GM19372 (cell line): ENCODE measurements around the gene DDAH1.
A peak's percentile ranks its signal among the peaks of the same experiment; 100 is the strongest.

Source experiments
- ATAC-seq: cut with Tn5 transposase; IDR thresholded peaks from one replicate; pipeline ENCODE4 v1.9.1; 2021; ENCODE audit warnings: mild to moderate bottlenecking, low read depth, moderate library complexity; ENCODE audit not compliant: unreplicated experiment

Gene DDAH1

DNA sequence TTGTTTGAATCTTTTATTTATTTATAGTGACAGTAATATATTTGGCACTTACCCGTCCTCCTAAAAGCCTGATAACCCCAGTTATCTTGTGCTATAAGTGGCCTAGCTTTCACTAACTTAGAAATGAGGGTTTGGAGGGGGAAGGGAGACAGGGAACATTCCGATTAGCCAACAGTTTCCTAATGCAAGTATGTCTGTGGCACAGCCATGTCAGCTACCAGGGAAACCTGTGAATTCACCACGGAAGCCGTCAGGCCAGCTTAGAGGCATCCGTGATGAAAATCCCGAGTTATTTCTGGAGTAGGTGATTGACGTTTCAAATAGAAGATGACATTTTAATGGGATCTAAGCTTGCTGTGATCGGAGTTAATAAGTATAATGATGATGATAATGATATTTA lies 149.2 kb downstream of the DDAH1 start:
- no peak for ATAC-seq

DNA sequence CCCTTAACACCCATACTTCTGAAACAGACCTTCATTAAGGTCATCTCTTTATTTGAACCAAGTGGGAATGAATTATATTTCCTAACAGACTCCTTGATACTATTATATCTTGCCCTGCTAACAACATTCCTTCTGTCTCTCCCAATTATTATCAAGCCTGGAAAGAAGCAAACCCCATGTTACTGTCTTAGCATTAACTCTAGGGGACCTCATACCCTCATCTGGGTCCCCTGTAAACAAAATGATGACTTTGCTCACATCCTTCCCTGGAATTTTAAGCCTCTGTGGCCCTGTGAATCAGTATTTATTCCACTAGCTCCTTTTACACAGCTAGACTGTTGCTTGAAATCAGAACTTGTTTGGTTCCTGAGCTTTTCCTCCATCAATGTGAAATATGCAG lies 150.2 kb downstream of the DDAH1 start:
- no peak for ATAC-seq

DNA sequence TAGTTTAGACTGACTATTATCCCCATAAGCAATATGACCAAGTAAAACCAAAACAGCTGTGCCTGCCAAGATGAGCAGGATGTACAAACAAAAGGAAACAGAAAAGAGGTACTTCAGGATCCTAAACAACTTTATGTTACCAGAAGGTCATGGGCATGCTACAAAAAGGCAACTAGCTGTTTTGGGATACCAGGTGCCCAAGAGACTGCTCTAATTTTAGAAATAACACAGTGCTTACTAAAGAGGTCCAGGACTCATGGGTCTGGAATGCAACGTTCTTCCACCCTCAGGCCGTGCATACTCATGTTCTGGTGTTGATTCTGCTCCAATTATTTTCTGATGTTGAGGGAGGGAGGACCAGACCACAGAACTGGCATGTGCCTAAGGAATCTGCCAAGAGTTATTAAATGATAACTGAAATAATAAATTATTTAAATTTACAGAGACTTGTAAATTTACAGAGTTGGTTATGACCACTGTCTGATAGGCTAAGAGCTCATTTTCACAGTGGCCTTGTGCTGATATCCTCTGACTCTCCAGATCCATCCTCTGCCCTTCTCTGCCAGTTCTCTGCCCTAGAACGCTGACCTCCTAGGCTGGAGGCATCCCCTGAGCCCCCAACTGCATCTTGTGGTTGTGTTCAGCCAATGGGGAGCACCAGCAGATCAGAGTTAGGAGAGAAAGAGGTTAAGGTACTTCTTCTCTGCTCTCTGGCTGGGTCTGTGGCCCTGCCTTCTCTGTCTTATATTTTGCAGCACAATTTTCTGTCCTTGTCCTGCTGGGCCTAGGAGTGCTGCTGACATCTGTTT lies 150.9 kb downstream of the DDAH1 start:
- no peak for ATAC-seq

DNA sequence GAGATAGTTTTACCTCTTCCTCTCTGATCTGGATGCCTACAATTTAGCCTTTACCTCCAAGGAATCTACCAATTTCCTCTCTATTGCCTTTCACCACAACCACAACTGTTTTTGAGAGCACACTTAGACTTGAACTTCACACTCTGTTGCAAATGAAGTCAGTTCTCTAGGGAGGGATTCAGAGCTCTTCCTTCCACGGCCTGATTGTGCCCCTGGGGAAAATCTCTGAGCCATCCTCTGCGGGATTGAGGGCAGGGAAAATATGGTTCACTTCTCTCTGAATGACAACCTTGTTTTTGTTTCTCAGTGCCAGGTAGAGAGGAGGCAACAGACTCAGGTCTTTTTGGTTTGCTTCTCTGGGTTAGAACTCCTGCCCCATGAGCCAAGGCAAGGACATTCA lies 153.1 kb downstream of the DDAH1 start:
- no peak for ATAC-seq

DNA sequence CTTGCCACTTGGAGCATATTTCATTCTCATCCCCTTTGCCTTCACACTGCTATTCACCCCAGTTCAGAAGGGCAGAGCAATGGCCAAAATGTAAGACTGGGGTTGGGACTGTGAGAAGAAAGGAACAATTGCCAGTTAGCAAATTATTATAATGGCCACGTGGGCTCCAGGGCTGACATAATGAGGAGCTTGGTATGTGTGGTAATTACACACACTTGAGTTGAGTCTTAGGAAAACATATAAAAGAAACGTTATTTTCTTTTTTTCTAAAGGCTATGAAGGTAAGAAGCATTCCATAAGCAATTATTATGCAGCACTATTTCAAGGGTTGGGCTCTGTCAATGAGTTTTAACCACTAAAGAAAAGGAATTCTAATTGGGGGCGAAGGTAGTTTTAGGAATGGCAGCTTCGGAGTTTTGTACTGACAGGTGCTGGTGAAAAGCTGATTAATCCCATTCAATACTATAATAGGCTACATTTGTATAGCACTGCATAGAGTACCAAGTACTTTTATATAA lies 156.1 kb downstream of the DDAH1 start:
- ATAC-seq = no peak

DNA sequence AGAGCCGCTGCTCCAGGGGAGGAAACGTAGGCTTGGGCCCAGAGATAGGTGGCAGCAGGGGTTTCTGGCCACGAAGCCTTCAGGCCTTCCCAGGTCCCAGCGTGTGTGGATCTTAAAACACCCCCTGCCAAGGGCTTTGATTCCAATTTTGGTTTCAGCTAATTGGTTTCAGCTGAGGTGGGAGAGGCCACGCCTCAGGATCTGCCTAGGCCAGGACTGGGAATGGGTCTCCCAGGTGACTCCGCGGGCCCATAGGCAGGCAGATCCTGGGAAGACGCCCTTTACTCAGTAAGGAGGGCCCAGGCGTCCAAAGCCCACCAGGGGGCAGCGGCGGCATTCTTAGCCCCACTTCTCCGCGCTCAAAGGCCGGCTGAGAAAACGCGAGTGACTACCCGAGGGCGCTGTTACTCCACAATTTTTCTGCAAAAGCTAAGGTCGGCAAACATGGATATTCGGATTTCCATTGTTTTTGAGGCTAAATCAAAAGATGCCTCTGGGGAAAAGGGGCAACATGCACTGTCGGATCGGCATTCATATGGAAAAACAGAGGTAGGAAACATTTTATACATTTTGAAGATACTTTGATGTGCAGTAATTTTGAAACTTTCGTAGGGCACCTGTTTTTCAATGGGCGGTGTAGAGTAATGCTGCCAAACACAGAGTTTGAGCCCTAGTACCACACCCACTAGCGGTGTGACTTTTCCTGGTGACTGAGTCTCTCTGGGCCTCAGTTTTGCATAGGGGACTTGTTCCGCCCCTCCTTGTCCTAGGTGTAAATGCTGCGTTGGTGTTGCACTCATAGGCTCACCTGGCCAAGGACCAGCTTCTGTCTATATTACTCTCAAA lies 156.7 kb downstream of the DDAH1 start:
- ATAC-seq = no peak

DNA sequence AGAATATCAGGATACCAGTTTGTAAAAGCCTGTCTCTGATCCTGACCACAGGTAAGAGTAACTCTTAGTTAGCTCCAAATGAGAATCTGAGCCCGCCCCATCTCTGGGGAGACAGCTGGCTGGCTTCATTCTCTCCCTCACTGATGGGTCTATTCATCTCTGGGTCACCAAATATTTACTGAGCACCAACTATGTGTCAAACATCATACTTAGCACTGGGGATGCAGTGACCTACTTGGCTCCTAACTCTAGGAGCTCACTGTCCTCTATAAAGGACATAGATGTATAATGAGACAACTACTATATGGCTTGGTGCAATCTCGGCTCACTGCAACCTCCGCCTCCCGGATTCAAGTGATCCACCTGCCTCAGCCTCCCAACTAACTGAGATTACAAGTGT lies 158.7 kb downstream of the DDAH1 start:
- no peak for ATAC-seq

DNA sequence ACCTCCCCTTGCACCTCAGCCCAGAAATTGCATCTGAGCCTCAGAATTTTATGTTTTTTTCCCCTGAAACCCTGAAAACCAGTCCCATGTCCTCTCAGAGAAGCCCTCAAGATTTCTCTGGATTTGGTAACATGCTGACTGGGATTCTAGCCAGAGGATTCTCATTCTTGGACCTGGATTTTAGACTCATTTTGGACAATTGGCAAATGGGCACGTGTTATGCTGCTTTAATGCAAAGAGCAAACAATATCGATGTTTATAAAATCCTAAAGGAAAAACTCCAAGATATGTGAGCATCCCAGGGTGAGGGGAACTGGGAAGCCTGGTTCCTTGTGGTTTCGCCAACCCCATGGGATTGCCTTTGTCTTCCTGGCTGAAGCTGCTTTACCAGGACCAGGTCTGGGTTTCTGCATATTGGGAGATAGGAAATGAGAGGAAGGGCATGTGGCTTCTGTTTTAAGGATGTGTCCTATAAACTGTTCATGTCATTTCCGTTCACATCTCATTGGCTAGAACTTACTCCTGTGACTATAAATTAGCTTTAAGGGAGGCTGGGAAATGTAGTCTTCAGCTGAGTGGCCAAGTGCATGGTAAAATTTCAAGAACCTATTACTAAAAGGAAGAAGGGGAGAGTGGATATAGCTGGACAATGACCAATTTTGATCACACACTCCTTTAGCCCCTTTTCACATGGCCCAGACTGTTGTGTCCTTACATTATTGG lies 161.4 kb downstream of the DDAH1 start:
- no peak for ATAC-seq

DNA sequence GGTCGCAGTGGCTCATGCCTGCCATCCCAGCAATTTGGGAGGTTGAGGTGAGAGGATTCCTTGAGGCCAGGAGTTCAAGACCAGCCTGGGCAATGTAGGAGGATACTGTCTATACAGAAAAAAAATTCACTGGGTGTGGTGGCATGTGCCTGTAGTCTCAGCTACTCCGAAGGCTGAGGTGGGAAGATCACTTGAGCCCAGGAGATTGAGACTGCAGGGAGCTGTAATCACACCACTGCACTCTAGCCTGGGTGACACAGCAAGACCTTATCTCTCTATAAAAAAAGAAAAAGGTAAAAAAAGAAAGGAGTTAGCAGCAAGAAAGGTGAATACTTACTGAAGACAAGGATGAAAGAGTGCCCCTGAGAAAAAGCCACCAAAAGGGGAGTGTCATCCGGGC lies 164.8 kb downstream of the DDAH1 start:
- ATAC-seq = no peak

DNA sequence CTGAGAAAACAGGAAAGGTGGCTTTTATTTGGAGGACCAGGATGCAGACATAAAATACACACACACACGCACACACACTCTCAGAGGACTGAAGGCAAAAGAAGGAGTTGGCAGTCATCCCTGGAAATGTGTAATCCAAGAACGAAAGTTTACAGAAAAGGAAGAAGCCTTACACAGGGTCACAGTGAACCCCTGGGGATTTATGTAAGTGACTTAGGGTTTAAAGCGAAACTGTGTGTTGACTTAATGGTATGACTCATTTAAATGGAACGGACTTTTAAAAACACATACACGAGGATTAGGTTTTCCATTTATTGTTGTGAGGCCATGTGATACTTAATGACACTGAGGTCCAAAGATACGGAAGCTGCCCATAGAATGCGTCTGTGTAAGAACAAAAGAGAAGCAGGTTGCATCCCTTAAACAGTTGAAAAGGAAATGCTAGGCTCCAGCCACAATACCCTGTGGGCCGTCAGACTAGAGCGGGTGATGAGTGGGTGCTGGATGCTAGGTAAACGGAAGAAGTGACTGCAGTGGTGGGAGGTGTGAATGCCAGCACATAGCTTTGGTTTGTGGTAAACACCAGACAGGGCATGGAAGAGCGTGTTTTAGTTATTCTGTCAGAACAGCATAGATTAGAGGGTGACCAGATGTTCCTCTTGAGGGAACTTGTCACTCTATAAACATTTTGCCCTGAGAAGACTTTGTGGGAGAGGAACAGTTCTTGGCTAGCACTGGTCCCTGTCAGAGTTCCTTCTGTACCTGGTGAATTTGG lies 166.9 kb downstream of the DDAH1 start:
- ATAC-seq = peak; percentile 89

DNA sequence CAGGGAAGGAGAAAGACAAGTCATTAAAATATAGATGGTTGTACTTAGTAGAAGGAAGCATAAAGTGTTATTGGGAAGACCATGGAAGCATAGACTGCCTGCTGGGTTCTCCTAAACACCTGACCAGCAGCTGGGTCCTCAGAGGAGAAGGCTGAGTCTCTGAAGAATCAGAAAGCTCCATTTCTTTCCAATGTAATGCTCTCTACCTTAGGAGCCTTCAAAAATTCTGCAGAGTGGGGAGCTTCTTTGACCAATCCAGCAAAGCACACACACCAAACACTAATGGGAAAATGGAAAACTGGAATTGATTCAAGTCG lies 167.5 kb downstream of the DDAH1 start:
- ATAC-seq = no peak

DNA sequence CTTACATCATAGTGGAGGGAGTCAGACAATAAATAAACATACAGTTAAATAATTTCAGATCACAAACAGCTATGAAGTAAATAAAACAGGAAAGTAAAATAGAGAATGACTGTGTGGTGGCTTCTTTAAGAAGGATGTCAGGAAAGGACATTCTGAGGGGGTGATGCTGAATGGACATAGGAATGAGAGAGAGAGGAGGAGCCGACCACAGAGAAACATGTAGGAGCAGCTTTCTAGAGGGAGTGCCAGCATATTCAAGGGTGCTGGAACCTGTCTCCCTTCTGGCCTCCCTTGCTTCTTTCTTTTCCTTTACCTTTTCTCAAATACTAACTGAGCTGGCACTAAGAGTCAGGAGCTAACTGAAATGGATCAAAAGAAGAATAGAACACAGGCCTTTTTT lies 168.0 kb downstream of the DDAH1 start:
- ATAC-seq = no peak

DNA sequence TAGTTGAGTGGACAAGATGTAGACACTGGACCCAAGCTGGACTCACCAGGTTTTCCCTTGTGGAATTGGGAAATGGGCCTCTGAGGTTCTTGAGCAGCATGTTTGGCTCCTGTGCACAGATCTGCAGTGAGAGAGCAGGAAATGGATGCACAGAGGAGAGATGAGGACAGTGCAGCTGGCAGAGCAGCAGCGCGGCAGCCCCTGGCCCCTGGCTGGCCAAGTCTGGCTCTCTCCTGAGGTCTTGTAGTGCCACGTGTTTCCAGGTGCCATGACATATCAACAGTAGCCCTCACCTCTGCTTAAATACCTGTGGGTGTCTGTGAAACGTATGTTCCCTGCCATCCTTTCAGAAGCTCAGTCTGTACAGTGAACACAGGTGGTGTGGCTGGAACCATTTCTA lies 169.3 kb downstream of the DDAH1 start:
- no peak for ATAC-seq

DNA sequence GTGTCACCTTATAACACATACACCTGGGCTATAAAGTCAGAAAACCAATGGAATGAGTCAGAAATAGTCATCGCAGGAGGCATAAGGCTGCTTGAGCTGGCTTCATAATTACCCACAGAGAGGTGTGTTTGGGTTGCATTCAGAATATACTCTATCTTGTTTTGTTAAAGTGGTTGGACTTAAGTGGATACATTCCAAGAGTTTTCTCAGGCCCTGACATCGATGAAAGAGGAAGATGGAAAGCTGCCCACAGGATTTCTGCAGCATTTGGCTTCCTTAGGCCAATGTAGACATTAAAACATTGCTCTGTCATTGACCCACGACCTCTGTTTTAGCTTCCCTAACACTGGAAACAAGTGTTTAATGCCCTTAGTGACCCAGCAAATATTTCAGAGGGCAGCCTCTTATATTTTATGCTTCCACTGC lies 169.9 kb downstream of the DDAH1 start:
- ATAC-seq = no peak

DNA sequence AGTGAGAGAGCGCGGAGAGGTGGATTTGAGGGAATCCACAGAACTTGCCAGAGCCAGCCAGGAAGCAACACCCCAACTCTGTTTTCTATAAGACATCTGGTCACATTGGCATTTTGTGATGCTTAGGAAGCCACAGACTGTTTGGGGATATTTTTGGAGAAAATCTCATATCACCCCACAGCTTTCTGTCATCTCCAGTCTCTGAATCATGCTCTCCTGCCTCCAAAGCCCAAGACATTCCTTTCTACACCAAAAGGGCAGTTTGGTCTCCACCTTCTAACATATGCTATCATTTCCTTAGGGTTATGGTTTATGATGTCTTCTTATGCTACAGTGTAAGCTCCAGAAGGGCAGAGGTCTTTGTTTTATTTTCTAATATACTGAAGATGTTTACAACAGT lies 174.1 kb downstream of the DDAH1 start:
- ATAC-seq = no peak

DNA sequence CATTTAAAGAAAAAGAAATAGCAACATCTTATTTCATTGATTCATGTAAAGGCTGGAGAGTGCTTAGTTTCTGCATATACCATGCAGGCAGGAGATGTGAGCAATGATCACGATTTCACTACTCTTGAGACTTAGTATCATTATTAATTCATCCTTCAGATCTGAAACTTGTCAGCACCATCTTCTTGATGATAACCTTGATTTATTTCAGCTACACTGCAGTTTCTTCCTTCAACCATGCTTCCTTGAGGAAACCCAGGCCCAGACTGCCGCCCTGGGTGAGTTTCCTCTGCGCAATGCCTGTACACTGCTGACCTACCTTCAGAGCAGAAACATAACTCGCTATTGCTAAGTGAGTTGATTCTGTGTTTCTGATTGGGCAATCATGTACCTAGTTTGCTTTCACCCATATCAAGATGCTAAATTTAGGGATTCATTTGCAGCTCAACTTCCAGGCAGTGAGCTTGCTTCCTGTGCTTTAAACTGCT lies 175.1 kb downstream of the DDAH1 start:
- ATAC-seq = no peak

DNA sequence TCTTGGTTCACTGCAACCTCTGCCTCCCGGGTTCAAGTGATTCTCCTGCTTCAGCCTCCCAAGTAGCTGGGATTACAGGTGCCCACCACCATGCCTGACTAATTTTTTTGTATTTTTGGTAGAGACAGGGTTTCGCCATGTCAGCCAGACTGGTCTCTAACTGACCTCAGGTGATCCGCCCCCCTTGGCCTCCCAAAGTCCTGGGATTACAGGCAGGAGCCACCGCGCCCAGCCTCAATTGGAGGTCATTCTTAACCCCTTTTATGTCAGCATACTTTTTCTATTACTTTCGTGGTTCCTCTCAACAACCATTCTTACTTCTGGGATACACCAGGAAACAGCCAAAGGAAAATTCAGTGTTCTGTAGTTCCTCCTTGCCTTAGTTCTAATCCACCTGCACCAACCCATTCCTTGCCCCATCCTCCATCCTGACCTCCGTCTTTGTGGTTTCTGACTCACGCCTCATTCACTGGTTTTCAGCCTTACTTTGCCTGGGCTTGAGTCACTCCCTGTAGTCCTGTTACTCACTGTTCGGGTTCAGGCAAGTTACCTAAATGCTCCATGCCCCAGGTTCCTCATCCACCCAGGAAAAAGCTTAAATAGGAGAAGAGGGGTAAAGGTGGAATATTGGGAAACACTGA lies 175.6 kb downstream of the DDAH1 start:
- ATAC-seq = no peak

DNA sequence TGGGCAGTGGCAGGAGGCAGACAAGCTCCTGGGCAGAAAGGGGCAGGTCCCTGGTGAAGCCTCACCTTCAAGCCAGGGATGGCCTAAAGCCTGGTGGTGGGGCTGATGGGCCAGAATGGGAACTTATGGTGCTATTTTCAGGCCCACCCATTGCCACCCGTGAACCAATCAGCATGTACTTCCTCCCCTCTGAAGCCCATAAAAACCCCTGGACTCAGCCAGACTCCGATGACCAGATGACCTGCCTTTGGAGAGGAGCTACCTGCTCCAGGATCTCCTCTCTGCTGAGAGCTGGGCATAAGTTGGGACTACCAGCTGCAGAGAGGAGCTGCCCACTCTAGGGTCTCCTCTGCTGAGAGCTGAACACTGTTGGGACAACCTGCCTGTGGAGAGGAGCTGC lies 180.8 kb downstream of the DDAH1 start:
- no peak for ATAC-seq

DNA sequence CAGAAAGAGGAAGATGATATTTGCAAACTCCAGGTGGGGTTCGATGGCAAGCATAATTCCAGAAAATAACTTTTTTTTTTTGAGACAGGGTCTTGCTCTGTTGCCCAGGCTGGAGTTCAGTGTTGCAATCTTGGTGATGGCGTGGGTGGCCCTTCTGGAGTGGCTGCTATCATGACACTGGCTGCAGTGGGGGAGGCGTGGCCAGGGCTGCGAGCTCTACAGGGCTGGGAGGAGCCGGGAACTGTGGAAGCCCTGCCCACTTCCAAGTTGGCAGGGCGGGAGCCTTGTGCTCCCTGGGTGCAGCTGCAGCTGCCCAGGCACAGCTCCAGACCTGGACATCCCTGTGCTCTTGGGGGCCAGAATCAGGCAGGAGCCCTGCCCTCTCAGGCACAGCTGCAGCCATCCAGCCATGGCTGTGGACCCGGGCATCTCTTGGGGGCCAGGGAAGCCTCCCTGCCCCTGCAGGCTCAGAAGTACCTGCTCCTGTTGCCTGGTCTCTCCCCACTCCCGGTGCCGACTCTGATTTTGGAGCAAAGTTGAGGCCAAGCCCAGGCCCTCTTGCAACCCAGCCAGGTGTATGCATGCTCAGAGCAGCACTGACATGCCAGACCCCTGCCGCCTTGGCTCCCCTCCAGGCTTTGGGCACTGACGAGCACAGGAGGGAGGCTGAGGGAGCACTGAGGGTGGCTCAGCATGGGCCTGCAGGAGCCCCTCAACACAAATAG lies 181.3 kb downstream of the DDAH1 start:
- no peak for ATAC-seq
